ENCODE measurements around the gene AGPAT1.

GRCh38 chr6:32151181-32151862, 24.6 kb downstream of the AGPAT1 start:
- TF ChIP-seq CTCF (IDR thresholded peaks at IDR 0.05) (no peak), ZFX (IDR thresholded peaks at IDR 0.05; ENCODE audit: borderline replicate concordance) (no peak)

All from 22Rv1 (cell line).